Stimulated activated naive CD8-positive, alpha-beta T cell treated with anti-CD3 and anti-CD28 coated beads, Interleukin-15, Interleukin-2, amounts not matched to agents 100 ng/mL and 50 ng/mL, for 24 hours (primary cell): ENCODE data around the gene PIP5K1C.
A peak's percentile ranks its signal among the peaks of the same experiment; 100 is the strongest.

Source experiments
- H3K27ac Mint-ChIP-seq: one replicate; pipeline ENCODE4 v1.8.0; 2021; ENCODE audit warnings: mild to moderate bottlenecking, mixed read lengths
- H3K27me3 Mint-ChIP-seq: one replicate; pipeline ENCODE4 v1.8.0; 2021; ENCODE audit warnings: mixed read lengths
- H3K36me3 Mint-ChIP-seq: one replicate; pipeline ENCODE4 v1.8.0; 2021; ENCODE audit warnings: low read depth, mixed read lengths
- H3K4me1 Mint-ChIP-seq: one replicate; pipeline ENCODE4 v1.8.0; 2021; ENCODE audit warnings: low read depth, mixed read lengths
- H3K4me3 Mint-ChIP-seq: one replicate; pipeline ENCODE4 v1.8.0; 2021; ENCODE audit warnings: mild to moderate bottlenecking, mixed read lengths
- H3K9me3 Mint-ChIP-seq: one replicate; pipeline ENCODE4 v1.8.0; 2021; ENCODE audit warnings: mixed read lengths

Gene PIP5K1C

DNA sequence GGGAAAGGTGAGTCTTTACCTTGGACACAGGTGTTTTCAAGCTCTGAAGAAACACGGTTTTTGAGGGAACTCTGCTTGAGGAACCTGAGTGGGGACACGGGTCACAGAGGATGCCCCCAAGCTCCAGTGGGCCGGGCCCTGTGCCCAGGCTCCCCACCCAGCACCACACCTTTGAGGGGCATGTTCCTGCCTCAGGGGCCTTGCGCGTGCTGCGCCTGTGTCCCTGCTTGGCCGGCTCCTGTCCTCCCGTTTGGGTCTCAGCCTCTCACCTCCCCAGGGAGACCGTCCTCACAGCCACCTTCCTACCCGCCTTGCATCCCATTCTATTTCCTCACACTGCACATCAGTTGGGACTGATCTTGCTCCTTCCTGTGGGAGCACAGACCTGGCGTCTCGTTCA, 21.1 kb downstream of the PIP5K1C start:
- H3K4me1 Mint-ChIP-seq = peaks cover 10% of the 10 kb centered on the region
- H3K4me3 Mint-ChIP-seq = no peak overlapping the region
- H3K27me3 Mint-ChIP-seq = no peaks in the 10 kb centered on the region
- H3K27ac Mint-ChIP-seq = no peak overlapping the region
- no peaks in the 10 kb centered on the region for H3K9me3 Mint-ChIP-seq
- peaks cover 8% of the 10 kb centered on the region for H3K36me3 Mint-ChIP-seq

DNA sequence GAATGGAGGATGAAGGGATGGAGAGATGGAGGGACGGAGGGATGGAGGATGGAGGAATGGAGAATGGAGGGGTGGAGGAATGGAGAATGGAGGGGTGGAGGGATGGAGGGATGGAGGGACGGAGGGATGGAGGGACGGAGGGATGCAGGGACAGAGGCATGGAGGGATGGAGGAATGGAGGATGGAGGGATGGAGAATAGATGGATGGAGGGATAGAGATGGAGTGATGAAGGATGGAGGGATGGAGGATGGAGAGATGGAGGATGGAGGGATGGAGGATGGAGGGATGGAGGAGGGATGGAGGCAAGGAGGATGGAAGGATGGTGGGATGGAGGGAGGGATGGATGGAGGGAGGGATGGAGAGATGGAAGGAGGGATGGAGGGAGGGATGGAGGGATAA, 22.1 kb downstream of the PIP5K1C start:
- no peak overlapping the region for H3K4me3 Mint-ChIP-seq
- no peaks in the 10 kb centered on the region for H3K9me3 Mint-ChIP-seq
- H3K4me1 Mint-ChIP-seq = peaks cover 12% of the 10 kb centered on the region
- peaks cover 4% of the 10 kb centered on the region for H3K36me3 Mint-ChIP-seq
- H3K27me3 Mint-ChIP-seq = no peaks in the 10 kb centered on the region
- no peak overlapping the region for H3K27ac Mint-ChIP-seq

DNA sequence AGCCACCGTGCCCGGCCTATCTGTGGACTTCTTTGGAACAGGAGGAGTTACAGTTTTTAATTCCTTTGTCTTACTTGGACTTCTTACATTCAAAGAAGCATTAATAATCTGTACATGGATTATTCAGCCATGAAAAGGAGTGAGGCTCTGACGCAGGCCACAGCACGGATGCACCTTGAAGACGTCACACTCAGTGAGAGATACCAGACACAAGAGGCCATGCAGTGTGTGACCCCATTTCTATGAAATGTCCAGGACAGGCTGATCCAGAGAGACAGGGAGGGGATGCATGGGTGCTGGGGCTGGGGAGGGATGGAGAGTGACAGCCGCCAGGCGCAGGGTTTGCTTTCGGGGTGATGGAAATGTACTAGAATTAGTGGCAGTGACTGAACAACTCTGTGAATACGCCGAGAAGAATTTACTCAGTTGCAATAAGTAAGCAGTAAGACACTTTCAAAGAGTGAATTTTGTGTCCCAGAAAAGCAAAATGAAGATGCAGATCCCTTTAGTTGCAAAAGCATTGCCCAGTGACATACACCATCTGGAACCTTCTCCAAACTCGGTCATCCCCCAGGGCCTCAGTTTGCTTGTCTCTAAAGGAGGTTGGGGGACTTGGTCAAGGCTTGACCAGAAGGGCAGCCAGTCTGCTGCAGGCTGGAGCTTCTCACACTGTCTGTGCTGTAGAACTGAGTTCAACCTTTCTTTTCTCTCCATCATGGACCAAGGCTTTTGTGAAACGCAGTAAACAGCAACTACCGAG, 25.3 kb downstream of the PIP5K1C start:
- peaks cover 37% of the 10 kb centered on the region for H3K4me1 Mint-ChIP-seq

DNA sequence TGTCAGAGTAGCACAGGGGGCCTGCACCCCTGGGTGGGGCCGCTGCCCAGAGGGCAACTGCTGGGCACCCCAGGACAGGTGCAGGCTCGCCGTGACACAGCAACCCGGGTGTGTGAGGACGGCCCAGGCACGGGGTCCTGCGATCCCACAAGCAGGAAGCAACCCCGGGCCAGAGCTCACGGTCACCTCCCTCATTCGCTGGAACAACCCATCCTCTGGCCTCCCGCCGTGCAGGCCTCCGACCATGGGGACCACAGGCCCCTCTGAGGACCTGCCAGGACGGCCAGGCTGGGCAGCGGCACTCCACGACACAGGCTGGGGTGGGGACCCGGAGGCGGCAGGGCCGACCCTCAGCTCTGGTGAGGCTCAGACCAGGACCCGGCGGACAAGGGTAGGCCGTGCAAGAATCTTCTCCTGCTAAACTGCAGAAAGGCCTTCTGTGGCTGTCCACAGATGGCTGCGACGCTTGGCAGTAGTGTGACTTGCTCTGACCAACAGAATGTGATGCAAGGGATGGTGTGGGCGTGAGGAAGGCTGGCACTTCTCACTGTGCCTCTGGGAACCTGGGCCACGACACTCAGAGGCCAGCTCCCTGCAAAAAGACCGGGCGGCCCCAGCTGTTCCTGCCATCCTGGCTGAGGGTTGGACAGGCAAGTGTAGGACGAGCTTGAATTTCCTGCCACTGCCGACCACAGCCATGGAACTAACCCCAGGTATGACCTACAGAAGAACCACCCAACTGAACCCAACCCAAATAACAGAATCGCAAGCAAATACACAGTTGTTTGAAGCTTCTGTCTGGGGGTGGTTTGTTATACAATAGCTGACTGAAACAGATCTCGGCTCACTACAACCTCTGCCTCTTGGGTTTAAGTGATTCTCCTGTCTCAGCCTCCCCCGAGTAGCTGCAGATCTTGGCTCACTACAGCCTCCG, 26.5 kb downstream of the PIP5K1C start:
- no peak overlapping the region for H3K27ac Mint-ChIP-seq
- no peak overlapping the region for H3K4me3 Mint-ChIP-seq
- H3K36me3 Mint-ChIP-seq = no peaks in the 10 kb centered on the region
- no peaks in the 10 kb centered on the region for H3K27me3 Mint-ChIP-seq
- H3K9me3 Mint-ChIP-seq = no peaks in the 10 kb centered on the region
- H3K4me1 Mint-ChIP-seq = peaks cover 46% of the 10 kb centered on the region

More for the DNA sequence above, 25.3 kb downstream of the PIP5K1C start:
- H3K36me3 Mint-ChIP-seq = peaks cover 4% of the 10 kb centered on the region
- no peaks in the 10 kb centered on the region for H3K9me3 Mint-ChIP-seq
- H3K4me3 Mint-ChIP-seq = no peak overlapping the region
- no peak overlapping the region for H3K27ac Mint-ChIP-seq
- H3K27me3 Mint-ChIP-seq = no peaks in the 10 kb centered on the region

DNA sequence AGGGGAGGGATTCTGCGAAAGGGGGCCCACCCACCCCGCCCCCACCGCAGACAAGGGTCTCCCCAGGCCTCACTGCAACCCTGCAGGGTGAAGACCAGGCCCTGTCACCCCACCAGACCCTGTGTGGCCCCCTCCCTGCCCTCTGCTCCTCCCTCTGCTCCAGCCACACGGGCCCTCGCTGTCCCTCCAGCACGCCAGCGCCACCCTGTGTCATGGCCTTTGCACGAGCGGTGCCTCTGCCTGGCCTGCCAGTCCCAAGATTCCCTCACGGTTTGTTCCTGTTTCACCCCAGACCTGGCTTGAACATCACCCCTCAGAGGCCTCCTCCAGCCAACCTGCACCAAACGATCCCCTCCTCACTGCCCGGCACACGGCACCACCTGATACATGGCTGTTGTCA, 27.3 kb downstream of the PIP5K1C start:
- Mint-ChIP-seq H3K4me3 (no peak overlapping the region), H3K9me3 (no peaks in the 10 kb centered on the region), H3K27me3 (no peaks in the 10 kb centered on the region), H3K4me1 (peaks cover 52% of the 10 kb centered on the region), H3K27ac (peak overlapping the region; percentile 32), H3K36me3 (no peaks in the 10 kb centered on the region)

DNA sequence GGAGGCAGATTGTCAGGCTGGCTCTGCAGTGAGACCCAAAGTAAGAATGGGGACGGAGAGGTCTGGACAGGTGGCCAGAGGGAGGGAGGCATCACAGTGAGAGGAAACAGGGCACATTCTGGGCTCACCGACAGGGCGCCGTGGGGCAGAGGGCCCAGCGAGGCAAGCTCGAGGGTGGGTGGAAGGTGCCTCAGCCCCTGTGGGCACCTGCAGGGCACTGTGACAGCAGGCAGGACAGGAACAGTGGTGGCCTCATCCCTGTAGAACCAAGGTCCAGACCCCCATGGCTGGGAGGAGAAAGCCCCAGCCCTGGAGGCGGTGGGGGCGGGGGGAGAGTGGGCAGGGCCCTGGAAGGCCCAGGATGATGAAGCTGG, 27.7 kb downstream of the PIP5K1C start:
- H3K36me3 Mint-ChIP-seq = no peaks in the 10 kb centered on the region
- H3K9me3 Mint-ChIP-seq = no peaks in the 10 kb centered on the region
- H3K4me3 Mint-ChIP-seq = no peak overlapping the region
- H3K4me1 Mint-ChIP-seq = peaks cover 52% of the 10 kb centered on the region
- H3K27ac Mint-ChIP-seq = no peak overlapping the region
- H3K27me3 Mint-ChIP-seq = no peaks in the 10 kb centered on the region

DNA sequence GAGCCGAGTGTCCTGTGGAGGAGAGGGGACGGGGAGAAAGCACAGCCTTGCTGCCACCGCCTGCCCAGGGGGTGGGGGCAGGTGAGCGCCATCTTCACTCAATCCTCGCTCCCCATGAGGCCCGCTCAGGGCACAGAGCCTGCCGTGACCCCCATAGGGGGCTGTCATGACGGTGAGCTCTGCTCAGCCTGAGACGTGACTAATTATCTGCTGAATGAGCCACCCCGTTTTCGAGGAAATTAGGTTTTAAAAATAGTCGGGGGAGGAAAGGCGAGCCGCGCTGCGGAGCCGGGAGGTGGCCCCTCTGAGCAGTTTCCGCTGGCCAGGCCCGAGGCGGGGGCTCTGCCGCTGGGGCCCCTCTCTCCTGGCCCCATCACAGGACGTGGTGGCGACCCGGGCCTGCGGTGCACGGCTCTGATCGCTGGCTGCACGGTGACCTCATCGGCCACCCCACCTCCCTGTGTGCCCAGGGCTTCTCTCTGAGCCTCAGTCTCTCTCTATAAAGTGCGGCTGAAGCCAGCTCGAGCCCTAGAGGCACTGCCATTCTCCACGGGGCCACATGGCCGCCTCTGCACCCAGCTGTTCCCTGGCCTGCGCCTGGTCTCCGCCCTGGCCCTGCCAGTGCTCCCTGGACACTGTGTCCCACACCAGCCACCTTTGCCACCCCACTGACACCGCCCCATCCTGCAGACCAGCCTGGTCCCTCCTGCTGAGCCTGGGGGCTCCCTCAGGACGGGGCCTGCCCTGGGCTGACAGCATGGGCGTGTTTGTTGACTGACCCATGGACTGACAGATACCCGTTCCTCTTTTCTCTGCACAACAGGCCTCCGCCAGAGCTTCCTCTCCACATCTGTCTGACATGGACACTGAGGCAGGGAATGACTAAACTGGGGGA, 28.3 kb downstream of the PIP5K1C start:
- Mint-ChIP-seq H3K4me3 (peak overlapping the region; percentile 62), H3K27me3 (no peaks in the 10 kb centered on the region), H3K4me1 (peaks cover 46% of the 10 kb centered on the region), H3K9me3 (no peaks in the 10 kb centered on the region), H3K27ac (peak overlapping the region; percentile 83), H3K36me3 (no peaks in the 10 kb centered on the region)

DNA sequence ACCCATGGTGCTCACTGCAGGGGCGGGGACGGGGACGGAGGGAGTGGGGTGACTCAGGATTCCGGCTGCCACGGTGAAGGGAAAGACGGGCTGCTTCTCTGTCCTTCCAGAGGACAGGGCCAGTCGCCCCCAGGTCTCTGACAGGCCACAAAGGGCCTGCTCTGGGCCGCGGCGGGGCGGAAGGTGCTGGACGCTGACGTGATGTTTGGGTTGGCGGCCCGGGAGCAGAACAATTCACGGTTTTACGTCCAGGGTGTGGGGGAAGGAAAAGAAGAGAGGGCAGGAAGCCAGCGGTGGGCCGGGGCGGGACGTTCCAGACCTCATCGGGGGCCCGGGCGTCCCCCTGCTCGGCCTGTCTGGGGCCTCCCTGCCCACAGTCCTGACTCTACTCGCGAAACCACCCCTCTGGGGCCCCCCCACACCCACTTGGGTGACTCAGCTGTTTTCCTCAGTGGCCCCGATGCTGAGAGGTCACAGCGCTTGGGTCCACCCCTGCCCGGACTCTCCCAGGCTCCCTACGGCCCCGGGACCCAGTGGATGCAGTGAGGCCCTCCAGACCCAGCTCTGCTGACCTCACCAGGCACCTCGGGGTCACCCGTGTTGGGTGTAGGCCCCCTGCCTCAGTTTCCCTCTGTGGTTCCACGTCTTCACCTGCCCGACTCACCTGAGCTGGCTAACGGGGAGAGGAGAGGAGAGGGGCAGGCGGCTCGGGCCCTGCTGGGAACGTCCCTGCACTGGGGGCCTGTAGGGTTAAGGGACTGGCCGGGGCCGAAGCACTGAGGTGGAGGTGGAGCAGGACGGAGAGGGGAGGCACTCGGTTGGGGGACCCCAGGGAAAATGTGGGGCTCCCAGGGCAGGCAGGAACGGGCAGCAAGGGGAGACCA, 29.2 kb downstream of the PIP5K1C start:
- peaks cover 46% of the 10 kb centered on the region for H3K4me1 Mint-ChIP-seq

DNA sequence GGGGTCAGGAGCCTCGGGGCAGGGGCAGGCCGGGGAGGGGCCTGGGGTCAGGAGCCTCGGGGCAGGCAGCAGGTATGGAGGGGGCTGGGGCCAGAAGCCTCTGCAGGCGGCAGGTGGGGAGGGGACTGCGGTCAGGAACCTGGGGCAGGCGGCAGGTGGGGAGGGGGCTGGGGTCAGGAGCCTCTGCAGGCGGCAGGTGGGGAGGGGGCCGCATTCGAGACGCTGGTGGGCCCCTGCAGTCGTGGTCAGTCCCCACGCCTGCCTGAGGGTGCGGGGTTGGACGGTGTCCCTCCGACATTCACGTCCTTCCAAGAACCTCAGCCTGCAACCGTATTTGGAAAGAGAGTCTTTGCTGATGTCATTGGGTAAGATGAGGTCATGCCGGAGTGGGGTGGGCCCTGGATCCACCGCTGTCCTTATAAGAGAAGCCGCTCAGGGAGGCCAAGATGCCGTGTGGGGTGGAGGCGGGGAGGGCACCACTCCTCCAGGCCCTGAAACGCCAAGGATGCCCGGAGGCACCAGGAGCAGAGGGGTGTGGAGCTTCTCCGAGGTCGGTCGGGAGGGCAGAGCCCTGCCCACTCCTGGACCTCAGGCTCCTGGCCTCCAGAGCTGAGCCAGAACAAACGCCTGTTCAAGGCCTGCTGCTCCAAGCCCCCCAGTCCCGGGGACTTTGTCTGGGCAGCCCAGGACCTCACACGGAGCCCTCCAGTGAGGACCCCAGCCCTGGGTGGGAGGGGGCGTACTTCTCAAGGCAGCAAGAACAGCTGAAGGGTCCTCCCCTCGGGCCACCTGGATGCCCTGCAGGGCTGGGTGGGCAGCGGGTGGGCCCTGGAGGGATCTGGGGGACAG, 30.1 kb downstream of the PIP5K1C start:
- H3K27ac Mint-ChIP-seq = no peak overlapping the region
- peaks cover 48% of the 10 kb centered on the region for H3K4me1 Mint-ChIP-seq
- peak overlapping the region; percentile 62 for H3K4me3 Mint-ChIP-seq
- no peaks in the 10 kb centered on the region for H3K9me3 Mint-ChIP-seq
- no peaks in the 10 kb centered on the region for H3K27me3 Mint-ChIP-seq
- peaks cover 5% of the 10 kb centered on the region for H3K36me3 Mint-ChIP-seq

More for the DNA sequence above, 29.2 kb downstream of the PIP5K1C start:
- Mint-ChIP-seq H3K27ac (peak overlapping the region; percentile 83), H3K4me3 (peak overlapping the region; percentile 62), H3K36me3 (peaks cover 5% of the 10 kb centered on the region), H3K27me3 (no peaks in the 10 kb centered on the region), H3K9me3 (no peaks in the 10 kb centered on the region)

DNA sequence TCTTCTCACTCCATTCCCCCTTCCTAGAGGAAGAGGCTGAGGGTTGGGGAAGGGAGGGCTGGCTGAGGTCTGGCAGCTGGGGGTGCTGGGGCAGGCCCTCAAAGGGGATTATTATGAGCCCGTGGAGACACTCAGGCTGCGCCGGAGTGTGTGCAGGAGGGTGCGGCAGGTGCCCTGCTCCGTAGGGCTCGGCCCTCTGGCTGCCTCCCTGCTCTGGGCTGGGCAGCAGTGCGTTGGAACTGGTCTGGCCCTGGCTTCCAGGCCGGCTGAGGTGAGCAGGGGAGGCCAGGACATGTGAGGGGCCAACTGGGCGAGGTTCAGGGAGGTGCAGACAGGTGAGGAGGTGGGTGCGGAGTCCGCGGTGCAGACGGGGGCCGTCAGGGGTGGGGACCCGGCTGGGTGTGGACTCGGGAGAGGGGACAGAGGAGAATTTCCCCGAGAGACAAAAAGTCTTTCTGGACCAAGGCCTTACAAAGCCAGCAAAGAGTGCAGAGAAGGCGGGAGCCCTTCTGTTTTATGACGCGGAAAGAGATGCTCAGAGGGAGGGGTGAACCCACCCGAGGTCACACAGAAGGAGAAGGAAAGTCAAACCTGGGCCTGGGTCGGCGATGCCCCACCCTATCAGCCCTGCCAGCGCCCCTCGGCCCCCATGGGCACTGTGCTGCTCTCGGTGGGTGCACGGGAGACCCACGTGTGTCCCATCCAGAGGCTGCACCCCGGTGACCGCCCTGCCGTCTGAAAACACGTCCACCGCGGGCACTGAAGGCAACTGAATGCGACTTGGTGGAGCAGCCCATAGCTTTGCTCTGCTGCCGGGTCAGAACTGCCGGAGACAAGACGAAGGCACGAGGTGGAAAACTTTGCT, 31.0 kb downstream of the PIP5K1C start:
- peaks cover 48% of the 10 kb centered on the region for H3K4me1 Mint-ChIP-seq
- H3K27me3 Mint-ChIP-seq = no peaks in the 10 kb centered on the region
- no peak overlapping the region for H3K4me3 Mint-ChIP-seq
- H3K9me3 Mint-ChIP-seq = no peaks in the 10 kb centered on the region
- no peak overlapping the region for H3K27ac Mint-ChIP-seq
- peaks cover 5% of the 10 kb centered on the region for H3K36me3 Mint-ChIP-seq

DNA sequence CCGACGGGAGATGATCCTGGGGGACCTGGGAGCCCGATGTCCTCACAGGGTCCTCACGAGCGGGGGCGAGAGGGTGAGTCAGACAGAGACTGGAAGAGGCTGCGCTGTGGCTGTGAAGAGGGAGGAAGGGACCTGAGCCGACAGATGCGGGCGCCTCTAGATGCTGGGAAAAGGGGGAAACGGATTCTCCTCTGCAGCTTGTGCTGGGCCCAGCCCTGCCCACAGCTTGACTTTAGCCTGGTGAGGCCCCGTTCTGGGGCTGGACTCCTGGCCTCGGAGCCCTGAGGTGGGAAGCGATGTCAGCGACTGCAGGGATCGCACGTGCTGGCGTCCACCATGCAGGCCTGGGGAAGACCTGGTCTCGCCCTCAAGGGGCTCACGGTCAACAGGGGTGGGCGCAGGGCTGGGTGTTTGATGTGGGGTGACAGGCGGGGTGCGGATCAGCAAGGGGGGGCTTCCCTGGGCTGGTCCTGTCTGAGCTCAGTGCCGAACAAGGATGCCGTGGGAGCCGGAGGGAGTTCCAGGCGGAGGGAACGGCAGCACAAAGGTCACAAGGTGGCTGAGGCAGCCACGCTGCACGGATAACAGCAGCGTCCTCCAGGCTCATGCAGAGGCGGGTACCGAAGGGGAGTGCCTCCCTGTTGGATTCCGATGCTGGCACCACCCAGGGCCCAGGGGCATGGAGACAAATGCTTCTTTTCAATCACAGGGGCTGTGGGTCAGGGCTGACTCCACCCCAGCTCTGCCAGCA, 31.8 kb downstream of the PIP5K1C start:
- no peaks in the 10 kb centered on the region for H3K27me3 Mint-ChIP-seq
- H3K9me3 Mint-ChIP-seq = no peaks in the 10 kb centered on the region
- no peak overlapping the region for H3K27ac Mint-ChIP-seq
- H3K4me3 Mint-ChIP-seq = no peak overlapping the region
- peaks cover 48% of the 10 kb centered on the region for H3K4me1 Mint-ChIP-seq
- H3K36me3 Mint-ChIP-seq = peaks cover 6% of the 10 kb centered on the region

DNA sequence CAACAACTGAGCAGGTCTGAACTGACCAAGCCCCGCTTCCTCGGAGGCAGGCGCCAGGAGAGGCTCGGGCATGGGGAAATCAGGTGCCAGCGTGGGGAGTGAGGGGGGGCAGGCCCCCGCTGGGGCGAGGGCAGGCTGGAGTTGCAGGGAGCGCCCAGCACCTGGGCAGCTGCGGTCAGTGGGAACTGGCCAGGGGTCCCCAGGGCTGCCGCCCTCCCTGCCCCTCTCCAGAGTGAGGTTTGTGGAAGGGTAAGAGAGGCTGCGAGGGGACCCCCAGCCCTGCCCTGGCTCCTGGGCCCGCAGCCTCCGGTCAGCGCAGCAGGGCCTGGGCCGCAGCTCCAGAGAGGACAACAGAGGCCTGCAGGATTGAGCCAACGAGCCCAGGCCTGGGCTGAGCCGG, 32.5 kb downstream of the PIP5K1C start:
- no peak overlapping the region for H3K4me3 Mint-ChIP-seq
- no peaks in the 10 kb centered on the region for H3K9me3 Mint-ChIP-seq
- no peak overlapping the region for H3K27ac Mint-ChIP-seq
- H3K4me1 Mint-ChIP-seq = peaks cover 44% of the 10 kb centered on the region
- no peaks in the 10 kb centered on the region for H3K27me3 Mint-ChIP-seq
- H3K36me3 Mint-ChIP-seq = peaks cover 11% of the 10 kb centered on the region
